Activated CD4-positive, alpha-beta memory T cell treated with anti-CD3 and anti-CD28 coated beads for 36 hours (primary cell): ENCODE data around the gene SCRT2. TPM values are rescaled to one million over a fixed set of nuclear protein-coding genes. Genes with fewer than 3 reads are reported as not detected.

Source experiments
- CTCF ChIA-PET: fragments of 350-600 bp; sonication (Branson Sonifier 250); formaldehyde crosslinking; loops from one replicate; lab custom pipeline; 2021; ENCODE audit warnings: antibody characterized with exemption, inconsistent platforms; lab: Charles Lee
- POLR2A ChIA-PET: fragments of 350-600 bp; sonication (Branson Sonifier 250); formaldehyde crosslinking; loops from one replicate; lab custom pipeline; 2021; ENCODE audit warnings: antibody characterized with exemption; lab: Charles Lee
- DNase-seq: peaks from one replicate; pipeline ENCODE4 v3.0.0-alpha.2; 2020
- H3K27ac Mint-ChIP-seq: one replicate; pipeline ENCODE4 v1.8.0; 2021; ENCODE audit warnings: mixed read lengths
- H3K27me3 Mint-ChIP-seq: one replicate; pipeline ENCODE4 v1.8.0; 2021; ENCODE audit warnings: mixed read lengths
- H3K36me3 Mint-ChIP-seq: one replicate; pipeline ENCODE4 v1.8.0; 2021; ENCODE audit warnings: mixed read lengths
- H3K4me1 Mint-ChIP-seq: one replicate; pipeline ENCODE4 v1.8.0; 2021; ENCODE audit warnings: low read depth, mixed read lengths
- H3K4me3 Mint-ChIP-seq: one replicate; pipeline ENCODE4 v1.8.0; 2021; ENCODE audit warnings: mild to moderate bottlenecking, mixed read lengths
- H3K9me3 Mint-ChIP-seq: one replicate; pipeline ENCODE4 v1.8.0; 2021; ENCODE audit warnings: mixed read lengths
- intact Hi-C: fragments of 100-400 bp; cut with micrococcal nuclease; formaldehyde crosslinking; loops from one replicate; pipeline ENCODE4 v1.15.1; 2023
- total RNA-seq, 2 experiments: library from RNA; stranded (reverse); gene quantifications; one replicate each; pipeline ENCODE4 v1.2.3, GENCODE V29; 2021

Gene SCRT2
- total RNA-seq, 2 experiments from 2014 or later = not detected

GRCh38 chr20:667351-668034 is 8.1 kb downstream of the SCRT2 start:
- H3K4me1 Mint-ChIP-seq = peaks cover 5% of the 10 kb centered on the region
- H3K4me3 Mint-ChIP-seq = no peak overlapping the region
- DNase-seq = peak; percentile 75
- intact Hi-C loops = loop anchor here (2.0 kb wide), 1 partner anchor 15 kb away; the partner anchor contains the start of gene SRXN1
- CTCF ChIA-PET = interaction anchor here (0.6 to 3.0 kb wide), 24 partner anchors 9 to 313 kb away, joined by 3 to 25 read pairs (median 4); partner anchors contain the start of genes SCRT2 and SRXN1
- H3K27ac Mint-ChIP-seq = no peak overlapping the region
- POLR2A ChIA-PET = interaction anchor here (1.5 kb wide), 1 partner anchor 14 kb away, joined by 3 read pairs; no protein-coding TSS in a partner anchor
- no peaks in the 10 kb centered on the region for H3K9me3 Mint-ChIP-seq
- peaks cover 55% of the 10 kb centered on the region for H3K27me3 Mint-ChIP-seq
- no peaks in the 10 kb centered on the region for H3K36me3 Mint-ChIP-seq

GRCh38 chr20:666877-667276 is 8.7 kb downstream of the SCRT2 start:
- DNase-seq = no peak
- Mint-ChIP-seq H3K9me3 (no peaks in the 10 kb centered on the region), H3K4me3 (no peak overlapping the region), H3K27me3 (peaks cover 54% of the 10 kb centered on the region), H3K36me3 (no peaks in the 10 kb centered on the region), H3K27ac (no peak overlapping the region), H3K4me1 (peaks cover 5% of the 10 kb centered on the region)
- ChIA-PET POLR2A (interaction anchor here (1.5 kb wide), 1 partner anchor 13 kb away, joined by 3 read pairs; no protein-coding TSS in a partner anchor), CTCF (interaction anchor here (0.7 to 3.0 kb wide), 23 partner anchors 9 to 312 kb away, joined by 3 to 25 read pairs (median 4); partner anchors contain the start of genes SCRT2 and SRXN1)
- intact Hi-C loops = loop anchor here (2.0 kb wide), 1 partner anchor 14 kb away; the partner anchor contains the start of gene SRXN1

- Mint-ChIP-seq H3K9me3 (no peaks in the 10 kb centered on the region), H3K36me3 (no peaks in the 10 kb centered on the region), H3K27me3 (peaks cover 54% of the 10 kb centered on the region), H3K4me3 (no peak overlapping the region), H3K4me1 (peaks cover 5% of the 10 kb centered on the region), H3K27ac (no peak overlapping the region)
- intact Hi-C loops = no loop called here
- ChIA-PET POLR2A (no interaction called here), CTCF (interaction anchor here (0.9 to 2.0 kb wide), 3 partner anchors 16 to 74 kb away, joined by 3 to 10 read pairs (median 5); no protein-coding TSS in a partner anchor)
- no peak for DNase-seq
These were observed 10.3 kb downstream of the SCRT2 start for GRCh38 chr20:665276-665675.

- no peak overlapping the region for H3K4me3 Mint-ChIP-seq
- CTCF ChIA-PET = interaction anchor here (0.7 to 2.0 kb wide), 4 partner anchors 16 to 75 kb away, joined by 3 to 10 read pairs (median 4); no protein-coding TSS in a partner anchor
These were observed 11.0 kb downstream of the SCRT2 start for GRCh38 chr20:664576-664975.

GRCh38 chr20:664151-664550 is 11.5 kb downstream of the SCRT2 start:
- POLR2A ChIA-PET = no interaction called here
- CTCF ChIA-PET = interaction anchor here (0.7 to 2.0 kb wide), 2 partner anchors 18 to 35 kb away, joined by 3 to 10 read pairs; no protein-coding TSS in a partner anchor
- DNase-seq = no peak
- peaks cover 61% of the 10 kb centered on the region for H3K27me3 Mint-ChIP-seq
- H3K4me1 Mint-ChIP-seq = peaks cover 5% of the 10 kb centered on the region
- no peak overlapping the region for H3K4me3 Mint-ChIP-seq
- no peak overlapping the region for H3K27ac Mint-ChIP-seq
- intact Hi-C loops = no loop called here
- no peaks in the 10 kb centered on the region for H3K9me3 Mint-ChIP-seq
- H3K36me3 Mint-ChIP-seq = no peaks in the 10 kb centered on the region

More at GRCh38 chr20:664576-664975, 11.0 kb downstream of the SCRT2 start:
- Mint-ChIP-seq H3K4me1 (peaks cover 5% of the 10 kb centered on the region), H3K27ac (no peak overlapping the region), H3K36me3 (no peaks in the 10 kb centered on the region), H3K9me3 (no peaks in the 10 kb centered on the region), H3K27me3 (peaks cover 57% of the 10 kb centered on the region)
- intact Hi-C loops = no loop called here
- DNase-seq = no peak
- POLR2A ChIA-PET = no interaction called here

GRCh38 chr20:663315-664090 is 12.1 kb downstream of the SCRT2 start:
- no peaks in the 10 kb centered on the region for H3K9me3 Mint-ChIP-seq
- peaks cover 60% of the 10 kb centered on the region for H3K27me3 Mint-ChIP-seq
- no peak overlapping the region for H3K27ac Mint-ChIP-seq
- ChIA-PET CTCF (interaction anchor here (1.7 to 2.0 kb wide), 2 partner anchors 18 kb away, joined by 7 to 10 read pairs; no protein-coding TSS in a partner anchor), POLR2A (no interaction called here)
- DNase-seq = no peak
- H3K4me1 Mint-ChIP-seq = peaks cover 5% of the 10 kb centered on the region
- no peak overlapping the region for H3K4me3 Mint-ChIP-seq
- H3K36me3 Mint-ChIP-seq = no peaks in the 10 kb centered on the region
- intact Hi-C loops = no loop called here

- DNase-seq = no peak
- no peaks in the 10 kb centered on the region for H3K9me3 Mint-ChIP-seq
- POLR2A ChIA-PET = no interaction called here
- intact Hi-C loops = no loop called here
- peaks cover 57% of the 10 kb centered on the region for H3K27me3 Mint-ChIP-seq
- H3K4me1 Mint-ChIP-seq = peaks cover 5% of the 10 kb centered on the region
- H3K27ac Mint-ChIP-seq = no peak overlapping the region
- CTCF ChIA-PET = interaction anchor here (1.7 kb wide), 1 partner anchor 17 kb away, joined by 7 read pairs; no protein-coding TSS in a partner anchor
- H3K4me3 Mint-ChIP-seq = no peak overlapping the region
- no peaks in the 10 kb centered on the region for H3K36me3 Mint-ChIP-seq
These were observed 13.1 kb downstream of the SCRT2 start for GRCh38 chr20:662277-663192.

GRCh38 chr20:661474-662270 is 13.9 kb downstream of the SCRT2 start:
- CTCF ChIA-PET = interaction anchor here (1.7 kb wide), 1 partner anchor 16 kb away, joined by 7 read pairs; no protein-coding TSS in a partner anchor
- no peaks in the 10 kb centered on the region for H3K9me3 Mint-ChIP-seq
- intact Hi-C loops = no loop called here
- H3K27ac Mint-ChIP-seq = no peak overlapping the region
- no peaks in the 10 kb centered on the region for H3K36me3 Mint-ChIP-seq
- DNase-seq = no peak
- no peak overlapping the region for H3K4me3 Mint-ChIP-seq
- peaks cover 50% of the 10 kb centered on the region for H3K27me3 Mint-ChIP-seq
- POLR2A ChIA-PET = no interaction called here
- peaks cover 5% of the 10 kb centered on the region for H3K4me1 Mint-ChIP-seq

- ChIA-PET CTCF (interaction anchor here (1.5 to 3.1 kb wide), 2 partner anchors 9 to 13 kb away, joined by 7 to 10 read pairs; no protein-coding TSS in a partner anchor), POLR2A (no interaction called here)
- H3K9me3 Mint-ChIP-seq = no peaks in the 10 kb centered on the region
- DNase-seq = no peak
- peaks cover 9% of the 10 kb centered on the region for H3K4me1 Mint-ChIP-seq
- intact Hi-C loops = no loop called here
- H3K27ac Mint-ChIP-seq = no peak overlapping the region
- H3K4me3 Mint-ChIP-seq = no peak overlapping the region
- peaks cover 32% of the 10 kb centered on the region for H3K27me3 Mint-ChIP-seq
- no peaks in the 10 kb centered on the region for H3K36me3 Mint-ChIP-seq
These were observed 16.8 kb downstream of the SCRT2 start for GRCh38 chr20:658731-659291.

GRCh38 chr20:658202-658601 is 17.4 kb downstream of the SCRT2 start:
- Mint-ChIP-seq H3K36me3 (no peaks in the 10 kb centered on the region), H3K27ac (no peak overlapping the region), H3K27me3 (peaks cover 31% of the 10 kb centered on the region), H3K4me3 (no peak overlapping the region), H3K4me1 (peaks cover 12% of the 10 kb centered on the region), H3K9me3 (no peaks in the 10 kb centered on the region)
- DNase-seq = no peak
- ChIA-PET POLR2A (no interaction called here), CTCF (interaction anchor here (1.5 to 3.1 kb wide), 2 partner anchors 10 to 13 kb away, joined by 7 to 10 read pairs; no protein-coding TSS in a partner anchor)
- intact Hi-C loops = no loop called here
